AG04449 (cell line): ENCODE results near the gene OAT.

ENCODE experiments used
- CTCF ChIA-PET: fragments of 350-600 bp; formaldehyde crosslinking; extraction: SDS; loops from one replicate; lab custom pipeline; 2021; ENCODE audit warnings: antibody characterized with exemption; lab: Yijun Ruan, JAX
- POLR2A ChIA-PET: fragments of 400-600, 350-600 bp; formaldehyde crosslinking; extraction: SDS; loops from one replicate; lab custom pipeline; 2020; ENCODE audit warnings: antibody characterized with exemption, inconsistent platforms; lab: Yijun Ruan, JAX
- DNase-seq: peaks from one replicate; pipeline ENCODE4 v3.0.0-alpha.2; 2010; ENCODE audit warnings: low read depth, low spot score
- H3K4me3 ChIP-seq: 2 replicates; pipeline ENCODE4 v1.5.1; 2011; ENCODE audit warnings: low read depth, mild to moderate bottlenecking, control low read depth, low read length
- CTCF ChIP-seq: IDR thresholded peaks from one replicate; pipeline ENCODE4 v1.5.1; 2011; ENCODE audit warnings: mild to moderate bottlenecking, moderate library complexity, low read length, control low read depth, inconsistent platforms; ENCODE audit not compliant: insufficient read depth; ENCODE audit errors: missing control alignments

OAT gene

GRCh38 chr10:124418726-124419501 lies at the start of gene OAT:
Gene OAT (minus strand): TSS chr10:124418923. CDS start chr10:124412171, 6,752 bp downstream.
- DNase-seq, result peak; percentile 65
- H3K4me3 ChIP-seq, result peak within 1 kb of the TSS; percentile 76
- ChIA-PET CTCF (interaction anchor here (0.9 to 2.6 kb wide), 2 partner anchors 9 to 15 kb away, joined by 3 to 15 read pairs; no protein-coding TSS in a partner anchor), POLR2A (interaction anchor here (0.5 to 1.5 kb wide), 12 partner anchors 10 to 1265 kb away, joined by 3 to 8 read pairs (median 3); partner anchors contain the start of genes BUB3 and LHPP)
- peak; percentile 40 for TF ChIP-seq CTCF

GRCh38 chr10:124467165-124467564 lies 48.4 kb upstream of the OAT start:
- no peak for DNase-seq
- no peak overlapping the region for H3K4me3 ChIP-seq
- ChIA-PET POLR2A (no interaction called here), CTCF (no interaction called here)
- TF ChIP-seq CTCF, result no peak

DNA sequence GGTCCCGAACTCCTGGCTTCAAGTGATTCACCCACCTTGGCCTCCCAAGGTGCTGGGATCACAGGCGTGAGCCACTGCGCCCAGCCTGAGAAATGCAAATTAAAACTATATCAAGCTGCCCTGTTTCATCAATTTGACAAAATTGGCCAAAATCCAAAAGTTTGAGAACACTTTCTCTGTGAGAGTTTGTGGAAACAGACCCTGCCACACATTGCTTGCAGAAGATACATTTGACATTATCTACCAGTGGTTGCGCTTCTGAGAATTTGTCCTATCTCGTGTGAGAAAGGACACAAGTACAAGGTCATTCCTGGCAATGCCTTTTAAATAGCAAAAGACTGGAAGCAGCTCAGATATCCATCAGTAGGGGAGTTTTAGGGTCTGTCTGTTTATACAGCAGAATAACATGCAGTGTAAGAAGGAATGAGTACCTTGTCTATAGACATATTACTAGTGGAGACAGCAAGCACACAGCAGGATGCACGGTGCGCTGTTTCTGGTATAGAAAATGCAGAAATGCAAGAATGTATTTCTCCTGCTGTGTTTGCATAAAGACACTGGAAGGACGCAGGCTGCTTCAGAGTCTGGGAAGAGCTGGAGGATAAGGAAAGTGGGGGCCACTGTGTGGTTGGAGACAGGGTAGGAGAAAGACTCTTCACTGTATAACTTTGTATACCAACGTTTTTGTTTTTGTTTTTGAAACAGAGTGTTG lies 47.2 kb upstream of the OAT start:
- POLR2A ChIA-PET, result no interaction called here
- TF ChIP-seq CTCF, result no peak
- H3K4me3 ChIP-seq, result no peak overlapping the region
- CTCF ChIA-PET, result interaction anchor here (0.8 kb wide), 1 partner anchor 64 kb away, joined by 3 read pairs; no protein-coding TSS in a partner anchor
- DNase-seq, result no peak

- POLR2A ChIA-PET, result no interaction called here
- TF ChIP-seq CTCF, result no peak
- no peak for DNase-seq
- no peak overlapping the region for H3K4me3 ChIP-seq
- CTCF ChIA-PET, result interaction anchor here (1.2 kb wide), 1 partner anchor 76 kb away, joined by 3 read pairs; no protein-coding TSS in a partner anchor
Measured at GRCh38 chr10:124465003-124465776, 46.5 kb upstream of the OAT start.

DNA sequence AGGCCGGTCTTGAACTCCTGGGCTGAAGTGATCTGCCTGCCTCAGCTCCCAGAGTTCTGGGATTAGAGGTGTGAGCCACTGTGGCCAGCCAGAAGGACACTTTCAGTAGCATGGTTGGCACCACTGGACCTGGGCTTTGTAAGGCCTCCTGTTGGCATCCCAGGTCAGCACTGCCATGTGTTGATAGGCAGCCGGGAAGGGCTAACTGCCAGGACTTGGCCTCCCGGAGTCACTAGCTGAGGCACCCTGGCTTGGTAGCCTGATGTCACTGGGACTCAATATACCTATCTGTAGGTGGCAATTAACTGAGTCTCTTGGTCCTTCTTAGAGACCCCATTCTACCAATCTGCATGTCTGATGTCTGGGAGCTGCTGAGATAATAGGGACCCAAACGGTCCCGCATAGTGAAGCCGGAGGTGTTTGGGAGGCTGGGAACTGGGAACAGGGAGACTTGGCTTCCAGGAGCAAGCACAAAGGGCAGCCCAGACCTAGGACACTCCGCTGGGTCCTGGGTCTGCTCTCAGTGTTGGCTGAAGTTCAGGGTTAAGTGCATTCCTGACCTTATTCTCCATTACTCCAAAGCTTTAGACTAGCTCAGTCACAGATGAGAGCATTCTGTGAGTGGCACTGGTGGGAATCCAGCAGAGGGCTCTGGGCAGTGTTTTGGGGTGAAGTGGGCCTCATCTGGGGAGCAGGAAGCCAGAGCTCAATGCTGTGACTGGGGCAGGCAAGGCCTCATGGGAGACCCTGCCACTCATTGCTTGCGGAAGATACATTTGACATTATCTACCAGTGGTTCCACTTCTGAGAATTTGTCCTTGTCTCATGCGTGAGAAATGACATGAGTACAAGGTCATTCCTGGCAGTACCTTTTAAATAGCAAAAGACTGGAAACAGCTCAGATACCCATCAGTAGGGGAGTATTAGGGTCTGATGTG lies 45.6 kb upstream of the OAT start:
- no peak for TF ChIP-seq CTCF
- DNase-seq, result no peak
- no peak overlapping the region for H3K4me3 ChIP-seq
- ChIA-PET CTCF (interaction anchor here (0.9 to 1.2 kb wide), 2 partner anchors 36 to 75 kb away, joined by 3 read pairs; no protein-coding TSS in a partner anchor), POLR2A (no interaction called here)
